Heart left ventricle (tissue), 16 donors: ENCODE measurements around the gene MKLN1. TPM values are rescaled to one million over a fixed set of nuclear protein-coding genes. Genes with fewer than 3 reads are reported as not detected.

ENCODE experiments used
- ATAC-seq, 4 donors: fragments of 200-7000 bp; cut with Tn5 transposase; one replicate each; pipeline ENCODE4 v1.9.1; 2020 to 2022; ENCODE audit warnings: moderate library complexity in 4 of 4, mild to moderate bottlenecking in 3 of 4, moderate number of reproducible peaks in 1 of 4
- DNase-seq, 5 donors: peaks; one replicate each; pipeline ENCODE4 v3.0.0-alpha.2; 2020
- H3K27ac ChIP-seq, 12 donors: fragments of 200-600 bp; sonication (generic) in 4 of 12; one replicate each; pipeline versions ENCODE4 v1.5.0 to v1.8.0; 2016 to 2022; ENCODE audit warnings: mild to moderate bottlenecking in 2 of 12
- H3K27me3 ChIP-seq, 9 donors: fragments of 200-600 bp; sonication (generic) in 2 of 9; one replicate each; pipeline versions ENCODE4 v1.5.1 to v1.8.0; 2016 to 2022; ENCODE audit warnings: mild to moderate bottlenecking in 3 of 9
- H3K36me3 ChIP-seq, 9 donors: fragments of 200-600 bp; sonication (generic) in 2 of 9; one replicate each; pipeline versions ENCODE4 v1.5.0 to v1.8.0; 2018 to 2022; ENCODE audit warnings: mild to moderate bottlenecking in 2 of 9
- H3K4me1 ChIP-seq, 12 donors: fragments of 200-600 bp; sonication (generic) in 4 of 12; one replicate each; pipeline versions ENCODE4 v1.5.0 to v1.8.0; 2016 to 2022; ENCODE audit warnings: mild to moderate bottlenecking in 3 of 12
- H3K4me3 ChIP-seq, 12 donors: fragments of 200-600 bp; sonication (generic) in 4 of 12; one replicate each; pipeline versions ENCODE4 v1.5.0 to v1.8.0; 2017 to 2022; ENCODE audit warnings: mild to moderate bottlenecking in 9 of 12, moderate library complexity in 4 of 12
- H3K9me3 ChIP-seq, 12 donors: fragments of 200-600 bp; sonication (generic) in 4 of 12; one replicate each; pipeline versions ENCODE4 v1.5.0 to v1.8.0; 2016 to 2022; ENCODE audit warnings: mild to moderate bottlenecking in 1 of 12
- POLR2A ChIP-seq, 2 donors: fragments of 450-650 bp; IDR thresholded peaks; one replicate each; pipeline ENCODE4 v1.6.1; 2017; ENCODE audit warnings: antibody characterized with exemption in 2 of 2, mild to moderate bottlenecking in 2 of 2, moderate library complexity in 2 of 2
- whole genome bisulfite sequencing, 4 donors: extraction: QIAGEN DNeasy Blood & Tissue Kit in 2 of 4; methylation state at CpG; one replicate each; pipeline versions ENCODE4 v1.1.5 to v1.1.7; 2013 to 2018; 5-methylcytosine and 5-hydroxymethylcytosine counted together
- intact Hi-C, 10 donors: fragments of 100-400 bp; cut with DNase I; formaldehyde crosslinking; loops; one replicate each; pipeline versions ENCODE4 v1.11.1 to v1.14.2; 2022
- long read RNA-seq, 3 donors: library from polyadenylated mRNA; unstranded; transcript quantifications; one replicate each; pipeline ENCODE4 v2.0.0, GENCODE V29; 2020 to 2021
- polyA plus RNA-seq, 2 donors: library from polyadenylated mRNA; stranded (reverse); fragments of 200-250 nt; gene quantifications; one replicate each; pipeline ENCODE4 v1.2.3, GENCODE V29; 2013
- total RNA-seq, 9 donors: library from RNA; depleted of rRNA in 2 of 9; stranded (reverse); fragments of >200 nt in 2 of 9; fragmentation: NEBNext Ultra II Directional in 3 of 9; extraction: Animal tissue kit (Norgen Biotek cat#: 25700) in 3 of 9; gene quantifications; one replicate each; pipeline versions ENCODE4 v1.1.0 to v1.2.4, GENCODE V29; 2016 to 2023
- TF ChIP-seq, protein P1 (sequence below), 12 donors: fragments of 200-600 bp; sonication (generic) in 4 of 12; IDR thresholded peaks; one replicate each; pipeline versions ENCODE4 v1.5.0 to v1.8.0; 2018 to 2022; ENCODE audit warnings: antibody characterized with exemption in 12 of 12, mild to moderate bottlenecking in 5 of 12
- donor health status: ischemic (EF 13 %, LVEDD 7.1; RV severe dilation, severe dysfunction).
- donor health status: healthy with polysubstance abuse.
- donor health status: DM: no; HTN: yes; CAD: no.
- donor health status: DM: no; HTN: no; CAD: no.
- donor health status: ischemic (EF 25% LVEDD 6.9; RV normal size, moderate dysfunction).
- donor health status: ischemic (EF 25% LVEDD 5.7; RV mildly dilated, moderate dysfunction).
- donor health status: healthy.
- donor health status: DM: yes; HTN: yes; CAD: no.
- donor health status: ischemic (EF 35%, LVEDD 5.7; RV mildly dilated, moderate dysfunction).
- donor health status: nonischemic (EF 11% LVEDD 7.7; RV severe dilation, severe dysfunction).
- donor health status: DM: yes; HTN: yes; CAD: no.
- donor health status: PGD.
- donor health status: ischemic (EF 29% LVEDD 5.4; RV normal size, mild dysfunction).
- donor health status: nonischemic (EF 23%, LVEDD 6.1; RV moderate dilation, normal function).

Gene MKLN1
- total RNA-seq = 10 to 100 TPM; 26.7 to 49.7 (median 42.7) TPM
- polyA plus RNA-seq = 10 to 100 TPM; 11.5 to 16.3 TPM
- long read RNA-seq, donor 1, full-length matches to known transcripts = 16 of 29 reads
- long read RNA-seq, donor 1, partial matches to known transcripts = 1 of 29 reads
- long read RNA-seq, donor 1, other reads (novel, unspliced or antisense) = 12 of 29 reads
- long read RNA-seq, donor 2, full-length matches to known transcripts = 50 of 78 reads
- long read RNA-seq, donor 2, partial matches to known transcripts = 8 of 78 reads
- long read RNA-seq, donor 2, other reads (novel, unspliced or antisense) = 20 of 78 reads
- long read RNA-seq, donor 3, full-length matches to known transcripts = 16 of 32 reads
- long read RNA-seq, donor 3, partial matches to known transcripts = 3 of 32 reads
- long read RNA-seq, donor 3, other reads (novel, unspliced or antisense) = 13 of 32 reads

- DNase-seq (peak; percentile 92 to 96 (median 94)), ATAC-seq (peak; percentile 96 to 99 (median 99))
- intact Hi-C loops = loop anchor here in 7 of 10 donors (2.0 to 10.0 kb wide), 8 partner anchors 74 to 433 kb away; no protein-coding TSS in a partner anchor
- Histone ChIP-seq H3K36me3 (peaks cover 0 to 7% (median 0%) of the 10 kb centered on the region in 9 donors), H3K4me1 (peaks cover 0 to 44% (median 28%) of the 10 kb centered on the region in 12 donors), H3K9me3 (no peaks in the 10 kb centered on the region), H3K27ac (peak within 1 kb of the TSS; percentile 93 to 99 (median 98)), H3K27me3 (no peaks in the 10 kb centered on the region), H3K4me3 (peak within 1 kb of the TSS; percentile 77 to 98 (median 90))
- WGBS, 4 donors = 0 to 1% (median 0%) methylated on average over 28 to 69 of the region's 69 CpGs
- TF ChIP-seq, protein P1, sequence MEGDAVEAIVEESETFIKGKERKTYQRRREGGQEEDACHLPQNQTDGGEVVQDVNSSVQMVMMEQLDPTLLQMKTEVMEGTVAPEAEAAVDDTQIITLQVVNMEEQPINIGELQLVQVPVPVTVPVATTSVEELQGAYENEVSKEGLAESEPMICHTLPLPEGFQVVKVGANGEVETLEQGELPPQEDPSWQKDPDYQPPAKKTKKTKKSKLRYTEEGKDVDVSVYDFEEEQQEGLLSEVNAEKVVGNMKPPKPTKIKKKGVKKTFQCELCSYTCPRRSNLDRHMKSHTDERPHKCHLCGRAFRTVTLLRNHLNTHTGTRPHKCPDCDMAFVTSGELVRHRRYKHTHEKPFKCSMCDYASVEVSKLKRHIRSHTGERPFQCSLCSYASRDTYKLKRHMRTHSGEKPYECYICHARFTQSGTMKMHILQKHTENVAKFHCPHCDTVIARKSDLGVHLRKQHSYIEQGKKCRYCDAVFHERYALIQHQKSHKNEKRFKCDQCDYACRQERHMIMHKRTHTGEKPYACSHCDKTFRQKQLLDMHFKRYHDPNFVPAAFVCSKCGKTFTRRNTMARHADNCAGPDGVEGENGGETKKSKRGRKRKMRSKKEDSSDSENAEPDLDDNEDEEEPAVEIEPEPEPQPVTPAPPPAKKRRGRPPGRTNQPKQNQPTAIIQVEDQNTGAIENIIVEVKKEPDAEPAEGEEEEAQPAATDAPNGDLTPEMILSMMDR (IDR thresholded peaks at IDR 0.05) = peak in 1 of 12 donors; percentile 7
- peak; percentile 31 to 70 for TF ChIP-seq POLR2A (IDR thresholded peaks at IDR 0.05)
These were observed at the start of gene MKLN1 for GRCh38 chr7:131327626-131328376. TSS of gene MKLN1 (plus strand) at chr7:131327876. CDS start at chr7:131327900, 24 bp downstream.

DNA sequence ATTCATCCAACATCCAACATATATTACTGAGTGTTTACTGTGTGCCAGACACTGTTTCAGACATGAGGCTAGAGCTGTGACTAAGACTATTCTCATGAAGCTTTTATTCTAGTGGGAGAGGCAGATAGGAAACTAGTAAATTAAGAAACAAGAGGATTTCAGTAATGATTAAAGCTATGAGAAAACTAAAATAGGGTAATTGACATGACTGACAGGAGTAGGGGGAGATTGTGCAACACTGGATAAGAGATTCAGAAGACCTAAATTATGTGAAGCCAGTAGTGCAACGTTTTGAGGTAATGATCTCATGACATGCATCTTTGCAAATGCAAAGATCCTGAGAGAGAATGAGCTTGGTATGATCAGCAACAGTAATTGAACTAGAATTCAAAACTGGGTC is 48.6 kb upstream of the MKLN1 start:
- no peaks in the 10 kb centered on the region for H3K27me3 ChIP-seq
- DNase-seq (no peak), ATAC-seq (no peak)
- peaks cover 0 to 6% (median 0%) of the 10 kb centered on the region in 12 donors for H3K9me3 ChIP-seq
- H3K4me3 ChIP-seq = no peak overlapping the region
- 38 to 60% (median 52%) methylated on average over 1 of the region's 1 CpG for WGBS, 4 donors
- TF ChIP-seq, protein P1 (IDR thresholded peaks at IDR 0.05) = no peak
- no peak for TF ChIP-seq POLR2A (IDR thresholded peaks at IDR 0.05)
- H3K27ac ChIP-seq = no peak overlapping the region
- no peaks in the 10 kb centered on the region for H3K36me3 ChIP-seq
- H3K4me1 ChIP-seq = no peaks in the 10 kb centered on the region
- intact Hi-C loops = no loop called here

GRCh38 chr7:131281266-131282048 is 46.2 kb upstream of the MKLN1 start:
- DNase-seq (no peak), ATAC-seq (no peak)
- Histone ChIP-seq H3K9me3 (peaks cover 0 to 6% (median 0%) of the 10 kb centered on the region in 12 donors), H3K27me3 (no peaks in the 10 kb centered on the region), H3K4me3 (no peak overlapping the region), H3K4me1 (peaks cover 0 to 21% (median 17%) of the 10 kb centered on the region in 12 donors), H3K27ac (no peak overlapping the region), H3K36me3 (no peaks in the 10 kb centered on the region)
- TF ChIP-seq, protein P1 (IDR thresholded peaks at IDR 0.05) = no peak
- no peak for TF ChIP-seq POLR2A (IDR thresholded peaks at IDR 0.05)
- WGBS, 4 donors = 86 to 91% (median 89%) methylated on average over 5 of the region's 5 CpGs
- intact Hi-C loops = no loop called here
